ENCODE measurements around the gene ZBTB21.

- peak; percentile 33 to 76 for TF ChIP-seq POLR2A (IDR thresholded peaks at IDR 0.05)
- TF ChIP-seq CTCF (IDR thresholded peaks at IDR 0.05), result peak in 2 of 6 experiments; percentile 17 to 35
Observed at GRCh38 chr21:42010507-42011495, 641 bp upstream of the ZBTB21 start.

Measured in adrenal gland (tissue), 5 donors.